K562 (cell line): ENCODE results near the gene NTRK1. TPM values are rescaled to one million over a fixed set of nuclear protein-coding genes. Genes with fewer than 3 reads are reported as not detected.

Experiments used
- CC2D1A ChIP-seq: fragments of 450-650 bp; IDR thresholded peaks from 2 replicates; pipeline ENCODE4 v1.6.1; 2017; ENCODE audit warnings: mild to moderate bottlenecking
- CHD2 ChIP-seq: IDR thresholded peaks from 2 replicates; pipeline ENCODE4 v1.6.1; 2011; ENCODE audit warnings: low read depth, low read length
- CTCF ChIP-seq, 3 experiments: IDR thresholded peaks in 2 of 3; conservative IDR thresholded peaks in 1 of 3; 2 replicates each; pipeline ENCODE4 v1.5.1; 2011 to 2012; ENCODE audit warnings: low read length in 3 of 3, mild to moderate bottlenecking in 3 of 3, control low read depth in 2 of 3, improper control_type of control experiment in 1 of 3, inconsistent platforms in 1 of 3, low read depth in 1 of 3, mixed read lengths in 1 of 3, moderate library complexity in 1 of 3; ENCODE audit not compliant: insufficient read depth in 2 of 3
- GABPA ChIP-seq: fragments of 200-800 bp; sonication (Bioruptor generic); conservative IDR thresholded peaks from 2 replicates; pipeline ENCODE4 v1.6.1; 2016; ENCODE audit warnings: low read depth, missing genetic modification characterization, missing compliant biosample characterization
- HMBOX1 ChIP-seq: sonication (generic); IDR thresholded peaks from 2 replicates; pipeline ENCODE4 v1.6.1; 2016
- KDM1A ChIP-seq, 2 experiments: fragments of 450-650 bp; IDR thresholded peaks; 2 replicates each; pipeline ENCODE4 v1.6.1; 2016; ENCODE audit warnings: mild to moderate bottlenecking in 2 of 2
- KLF16 ChIP-seq: IDR thresholded peaks from 2 replicates; pipeline ENCODE4 v1.6.1; 2016; ENCODE audit warnings: antibody characterized with exemption
- MAX ChIP-seq: sonication (generic); formaldehyde crosslinking; IDR thresholded peaks from 2 replicates; pipeline ENCODE4 v1.9.0; 2022; ENCODE audit warnings: mild to moderate bottlenecking, missing genetic modification reagents
- SIN3A ChIP-seq, 2 experiments: fragments of 150-350 bp in 1 of 2; IDR thresholded peaks; 2 replicates each; pipeline ENCODE4 v1.6.1; 2011 to 2016; ENCODE audit warnings: borderline replicate concordance in 2 of 2, low read depth in 2 of 2, low read length in 2 of 2, mild to moderate bottlenecking in 2 of 2, moderate library complexity in 2 of 2; ENCODE audit not compliant: control insufficient read depth in 1 of 2
- SLC30A9 ChIP-seq: fragments of 250-450 bp; sonication (Bioruptor Pico); IDR thresholded peaks from 2 replicates; pipeline ENCODE4 v1.8.0; 2022; ENCODE audit warnings: mild to moderate bottlenecking, moderate library complexity
- SOX6 ChIP-seq: fragments of 450-650 bp; IDR thresholded peaks from 2 replicates; pipeline ENCODE4 v1.6.1; 2014; ENCODE audit warnings: mild to moderate bottlenecking
- YY1 ChIP-seq, 3 experiments: IDR thresholded peaks; 2 replicates each; pipeline ENCODE4 v1.6.1; 2011; ENCODE audit warnings: low read length in 2 of 3, mild to moderate bottlenecking in 2 of 3, moderate library complexity in 2 of 3, borderline replicate concordance in 1 of 3, control low read depth in 1 of 3, low read depth in 1 of 3; ENCODE audit not compliant: insufficient read depth in 3 of 3, insufficient replicate concordance in 2 of 3, control insufficient read depth in 1 of 3, insufficient read length in 1 of 3; ENCODE audit errors: extremely low read depth in 1 of 3
- ZBTB17 ChIP-seq: fragments of 450-650 bp; formaldehyde crosslinking; IDR thresholded peaks from 2 replicates; pipeline ENCODE4 v1.4.0; 2020; ENCODE audit warnings: mild to moderate bottlenecking
- ZNF263 ChIP-seq: sonication (generic); formaldehyde crosslinking; IDR thresholded peaks from 2 replicates; pipeline ENCODE4 v1.8.0; 2022; ENCODE audit warnings: mild to moderate bottlenecking, missing genetic modification reagents, borderline replicate concordance
- polyA plus RNA-seq, 8 experiments: library from polyadenylated mRNA; depleted of rRNA in 4 of 8; stranded (reverse) in 5 of 8; unstranded in 3 of 8; fragments of >200 nt; fragmentation: Nextera tagmentation in 2 of 8; fragmentation: Illumina TruSeq in 1 of 8; extraction: Ambion mirVana in 2 of 8; extraction: Trizol in 1 of 8; gene quantifications; 2 replicates each; pipeline versions ENCODE4 v1.2.1 to v1.2.3, GENCODE V29; 2011 to 2014; ENCODE audit warnings: inconsistent platforms in 1 of 8, missing spikeins in 1 of 8
- total RNA-seq, 7 experiments: library from RNA; depleted of rRNA in 6 of 7; stranded (reverse); fragments of >200 nt in 6 of 7; fragmentation: Illumina TruSeq in 2 of 7; extraction: Trizol in 2 of 7; gene quantifications; 2 replicates each; pipeline versions ENCODE4 v1.2.1 to v1.2.3, GENCODE V29; 2011 to 2021; ENCODE audit warnings: low replicate concordance in 1 of 7
- TF ChIP-seq, protein P1 (sequence below): IDR thresholded peaks from 2 replicates; pipeline ENCODE4 v1.6.1; 2011; ENCODE audit warnings: borderline replicate concordance, low read depth, mild to moderate bottlenecking, moderate library complexity, low read length; ENCODE audit not compliant: insufficient read depth, poor library complexity, severe bottlenecking
- TF ChIP-seq, protein P2 (sequence below): fragments of 450-650 bp; IDR thresholded peaks from 2 replicates; pipeline ENCODE4 v1.6.1; 2017; ENCODE audit warnings: antibody characterized with exemption, mild to moderate bottlenecking

The NTRK1 gene
- total and polyA plus RNA-seq, 9 of the 15 experiments (the other 6 are each of a cell fraction or from before 2014, with no cell fraction given) = 0.46 to 30.0 (median 7.9) TPM

DNA sequence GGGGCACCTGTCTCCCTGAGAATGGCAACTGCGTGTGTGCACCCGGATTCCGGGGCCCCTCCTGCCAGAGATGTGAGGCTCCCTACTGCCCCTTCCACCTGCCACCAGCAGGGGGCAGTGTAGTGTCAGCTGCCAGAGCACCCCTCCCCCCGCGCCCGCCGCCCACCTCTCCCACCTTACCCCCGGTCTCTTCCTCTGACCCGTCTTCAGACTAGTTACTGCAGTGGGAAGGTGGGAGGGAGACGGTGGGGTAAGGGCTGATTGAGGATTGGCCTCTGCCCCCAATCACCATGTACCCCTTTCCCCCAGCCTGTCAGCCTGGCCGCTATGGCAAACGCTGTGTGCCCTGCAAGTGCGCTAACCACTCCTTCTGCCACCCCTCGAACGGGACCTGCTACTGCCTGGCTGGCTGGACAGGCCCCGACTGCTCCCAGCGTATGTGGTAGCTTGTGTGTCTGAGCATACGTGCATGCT lies 49.7 kb downstream of the NTRK1 start (continued):
- TF ChIP-seq SIN3A (IDR thresholded peaks at IDR 0.05; ENCODE audit: borderline replicate concordance in 2 of 2, control insufficient read depth in 1 of 2, low read depth in 2 of 2, low read length in 2 of 2) = no peak
- TF ChIP-seq ZNF263 = peak; percentile 67; the same call in 1 of the 2 replicates
- TF ChIP-seq, protein P1, sequence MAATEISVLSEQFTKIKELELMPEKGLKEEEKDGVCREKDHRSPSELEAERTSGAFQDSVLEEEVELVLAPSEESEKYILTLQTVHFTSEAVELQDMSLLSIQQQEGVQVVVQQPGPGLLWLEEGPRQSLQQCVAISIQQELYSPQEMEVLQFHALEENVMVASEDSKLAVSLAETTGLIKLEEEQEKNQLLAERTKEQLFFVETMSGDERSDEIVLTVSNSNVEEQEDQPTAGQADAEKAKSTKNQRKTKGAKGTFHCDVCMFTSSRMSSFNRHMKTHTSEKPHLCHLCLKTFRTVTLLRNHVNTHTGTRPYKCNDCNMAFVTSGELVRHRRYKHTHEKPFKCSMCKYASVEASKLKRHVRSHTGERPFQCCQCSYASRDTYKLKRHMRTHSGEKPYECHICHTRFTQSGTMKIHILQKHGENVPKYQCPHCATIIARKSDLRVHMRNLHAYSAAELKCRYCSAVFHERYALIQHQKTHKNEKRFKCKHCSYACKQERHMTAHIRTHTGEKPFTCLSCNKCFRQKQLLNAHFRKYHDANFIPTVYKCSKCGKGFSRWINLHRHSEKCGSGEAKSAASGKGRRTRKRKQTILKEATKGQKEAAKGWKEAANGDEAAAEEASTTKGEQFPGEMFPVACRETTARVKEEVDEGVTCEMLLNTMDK = peak; percentile 65
- TF ChIP-seq, protein P2, sequence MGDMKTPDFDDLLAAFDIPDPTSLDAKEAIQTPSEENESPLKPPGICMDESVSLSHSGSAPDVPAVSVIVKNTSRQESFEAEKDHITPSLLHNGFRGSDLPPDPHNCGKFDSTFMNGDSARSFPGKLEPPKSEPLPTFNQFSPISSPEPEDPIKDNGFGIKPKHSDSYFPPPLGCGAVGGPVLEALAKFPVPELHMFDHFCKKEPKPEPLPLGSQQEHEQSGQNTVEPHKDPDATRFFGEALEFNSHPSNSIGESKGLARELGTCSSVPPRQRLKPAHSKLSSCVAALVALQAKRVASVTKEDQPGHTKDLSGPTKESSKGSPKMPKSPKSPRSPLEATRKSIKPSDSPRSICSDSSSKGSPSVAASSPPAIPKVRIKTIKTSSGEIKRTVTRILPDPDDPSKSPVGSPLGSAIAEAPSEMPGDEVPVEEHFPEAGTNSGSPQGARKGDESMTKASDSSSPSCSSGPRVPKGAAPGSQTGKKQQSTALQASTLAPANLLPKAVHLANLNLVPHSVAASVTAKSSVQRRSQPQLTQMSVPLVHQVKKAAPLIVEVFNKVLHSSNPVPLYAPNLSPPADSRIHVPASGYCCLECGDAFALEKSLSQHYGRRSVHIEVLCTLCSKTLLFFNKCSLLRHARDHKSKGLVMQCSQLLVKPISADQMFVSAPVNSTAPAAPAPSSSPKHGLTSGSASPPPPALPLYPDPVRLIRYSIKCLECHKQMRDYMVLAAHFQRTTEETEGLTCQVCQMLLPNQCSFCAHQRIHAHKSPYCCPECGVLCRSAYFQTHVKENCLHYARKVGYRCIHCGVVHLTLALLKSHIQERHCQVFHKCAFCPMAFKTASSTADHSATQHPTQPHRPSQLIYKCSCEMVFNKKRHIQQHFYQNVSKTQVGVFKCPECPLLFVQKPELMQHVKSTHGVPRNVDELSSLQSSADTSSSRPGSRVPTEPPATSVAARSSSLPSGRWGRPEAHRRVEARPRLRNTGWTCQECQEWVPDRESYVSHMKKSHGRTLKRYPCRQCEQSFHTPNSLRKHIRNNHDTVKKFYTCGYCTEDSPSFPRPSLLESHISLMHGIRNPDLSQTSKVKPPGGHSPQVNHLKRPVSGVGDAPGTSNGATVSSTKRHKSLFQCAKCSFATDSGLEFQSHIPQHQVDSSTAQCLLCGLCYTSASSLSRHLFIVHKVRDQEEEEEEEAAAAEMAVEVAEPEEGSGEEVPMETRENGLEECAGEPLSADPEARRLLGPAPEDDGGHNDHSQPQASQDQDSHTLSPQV = no peak
- 0 out of 2 replicates have a peak, but pooled peaks have one; percentile 24 for TF ChIP-seq ZBTB17 (CRISPR knock-in tag)
- TF ChIP-seq YY1 (IDR thresholded peaks at IDR 0.05; ENCODE audit: borderline replicate concordance in 1 of 3, control insufficient read depth in 1 of 3, extremely low read depth in 1 of 3, insufficient read depth in 3 of 3, insufficient read length in 1 of 3, insufficient replicate concordance in 2 of 3, low read depth in 1 of 3, low read length in 2 of 3) = peak in 1 of 3 experiments; percentile 21
- TF ChIP-seq SLC30A9 = no peak
- TF ChIP-seq CHD2 = peak; percentile 47; the same call in 1 of the 2 replicates
- no peak for TF ChIP-seq SOX6
- no peak for TF ChIP-seq GABPA (tag)
- peak; percentile 72 to 82 (median 76) for TF ChIP-seq CTCF (IDR thresholded peaks at IDR 0.05 in 2 of 3, conservative IDR thresholded peaks at IDR 0.05 in 1 of 3; ENCODE audit: insufficient read depth in 2 of 3, low read depth in 1 of 3, low read length in 3 of 3)
- TF ChIP-seq KLF16 = peak; percentile 46; the same call in 1 of the 2 replicates
- 0 out of 2 replicates have a peak, but pooled peaks have one; percentile 51 for TF ChIP-seq CC2D1A
- TF ChIP-seq KDM1A (IDR thresholded peaks at IDR 0.05) = peak in 1 of 2 experiments; percentile 45; a peak in 1 of 4 replicates
- 0 out of 2 replicates have a peak, but pooled peaks have one; percentile 28 for TF ChIP-seq MAX (CRISPR knock-in tag)
- TF ChIP-seq HMBOX1 = peak; percentile 29; the same call in 1 of the 2 replicates
